CD1c-positive myeloid dendritic cell (primary cell): ENCODE results near the gene MYL4.
"Not testable (repeated sequence)": the region's sequence is repeated elsewhere in the genome, so short reads cannot be mapped to it uniquely, and the experiment has no call there.

Experiments used
- DNase-seq: peaks from one replicate; pipeline ENCODE4 v3.0.0-alpha.2; 2016; ENCODE audit errors: extremely low spot score

Gene MYL4

GRCh38 chr17:47208744-47209488 lies at the start of gene MYL4:
MYL4 (plus strand) TSS chr17:47209348; CDS start chr17:47209423, 75 bp downstream.
- DNase-seq, result no peak

- DNase-seq, result peak; percentile 3
These were observed 47.0 kb upstream of the MYL4 start for GRCh38 chr17:47162013-47162622.

GRCh38 chr17:47164263-47164662 lies 44.9 kb upstream of the MYL4 start:
- no peak for DNase-seq

- DNase-seq, result no peak
These were observed 44.0 kb upstream of the MYL4 start for GRCh38 chr17:47165137-47165536.

DNA sequence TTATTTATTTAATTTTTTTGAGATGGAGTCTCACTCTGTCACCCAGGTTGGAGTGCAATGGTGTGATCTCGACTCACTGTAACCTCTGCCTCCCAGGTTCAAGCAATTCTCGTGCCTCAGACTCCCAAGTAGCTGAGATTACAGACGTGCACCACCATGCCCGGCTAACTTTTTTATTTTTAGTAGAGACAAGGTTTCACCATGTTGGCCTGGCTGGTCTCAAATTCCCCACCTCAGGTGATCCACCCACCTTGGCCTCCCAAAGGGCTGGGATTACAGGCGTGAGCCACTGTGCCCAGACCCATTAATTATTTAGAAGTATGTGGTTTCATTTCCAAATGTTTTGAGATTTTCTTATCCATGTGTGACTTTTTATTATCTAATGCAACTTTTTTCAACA lies 42.3 kb upstream of the MYL4 start:
- DNase-seq, result not testable (repeated sequence)

DNA sequence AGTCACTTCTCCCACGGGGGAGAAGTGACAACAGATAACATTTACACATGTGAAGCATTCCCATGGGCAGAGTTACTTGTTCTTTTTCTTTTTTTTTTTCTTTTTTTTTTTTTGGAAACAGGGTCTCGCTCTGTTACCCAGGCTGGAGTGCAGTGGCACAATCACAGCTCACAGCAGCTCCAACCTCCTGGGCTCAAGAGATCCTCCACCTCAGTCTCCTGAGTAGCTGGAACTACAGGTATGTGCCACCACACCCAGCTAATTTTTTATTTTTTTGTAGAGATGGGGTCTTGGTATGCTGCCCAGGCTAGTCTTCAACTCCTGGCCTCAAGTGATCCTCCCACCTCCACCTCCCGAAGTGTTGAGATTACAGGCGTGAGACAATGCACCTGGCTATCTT lies 40.3 kb upstream of the MYL4 start:
- not testable (repeated sequence) for DNase-seq

DNA sequence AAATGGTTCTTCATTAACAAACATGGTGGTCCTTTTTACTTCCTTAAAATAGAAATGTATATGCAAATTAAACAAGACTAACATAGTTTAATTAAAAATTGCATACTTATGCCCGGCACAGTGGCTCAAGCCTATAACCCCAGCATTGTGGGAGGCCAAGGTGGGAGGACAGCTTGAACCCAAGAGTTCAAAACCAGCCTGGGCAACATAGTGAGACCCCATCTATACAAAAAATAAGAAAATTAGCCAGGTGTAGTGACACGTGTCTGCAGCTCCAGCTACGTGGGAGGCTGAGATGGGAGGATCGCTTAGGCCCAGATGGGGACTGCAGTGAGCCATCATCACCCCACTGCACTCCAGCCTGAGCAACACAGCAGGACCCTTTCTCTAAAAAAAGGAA lies 38.4 kb upstream of the MYL4 start:
- DNase-seq, result no peak

DNA sequence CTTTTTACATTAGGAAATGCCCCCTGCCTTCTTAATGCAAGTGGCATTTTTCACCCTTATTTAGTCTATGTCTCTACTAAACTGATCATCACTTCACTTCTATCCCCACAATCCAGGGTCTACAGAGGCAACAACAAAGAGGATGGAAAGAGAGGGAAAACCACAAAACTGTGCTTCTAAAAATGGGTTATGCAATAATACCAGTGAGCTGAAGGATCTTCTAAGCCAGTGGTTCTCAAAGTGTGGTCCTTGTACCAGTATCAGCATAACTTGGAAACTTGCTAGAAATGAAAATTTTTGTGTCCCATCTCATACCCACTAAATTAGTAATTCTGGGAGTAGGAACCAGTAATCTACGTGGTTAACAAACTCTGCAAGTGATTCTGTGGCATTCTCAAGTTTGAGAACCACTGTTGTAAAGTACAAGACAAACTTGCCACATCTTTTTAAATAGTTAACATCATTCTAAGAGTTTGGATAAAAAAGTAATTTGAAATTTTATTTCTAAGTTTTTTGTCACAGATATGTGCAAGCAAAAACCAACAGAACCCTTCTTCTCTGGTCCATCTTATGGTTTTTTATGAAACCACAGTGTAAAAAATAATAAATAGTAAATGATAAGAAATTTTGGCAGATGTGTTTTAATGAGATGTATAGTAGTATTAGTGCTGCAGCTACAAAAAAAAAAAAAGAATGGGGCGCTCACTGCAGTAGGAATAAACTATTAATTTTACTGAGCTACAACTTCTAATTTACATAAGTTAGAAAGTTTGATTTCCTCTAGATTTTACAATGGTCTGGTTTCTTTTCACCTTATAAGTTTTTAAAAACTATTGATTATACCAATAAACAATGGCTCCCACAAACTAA lies 36.2 kb upstream of the MYL4 start:
- no peak for DNase-seq

GRCh38 chr17:47174823-47175222 lies 34.3 kb upstream of the MYL4 start:
- not testable (repeated sequence) for DNase-seq

- no peak for DNase-seq
These were observed 32.7 kb upstream of the MYL4 start for GRCh38 chr17:47176389-47176826.

- DNase-seq, result no peak
These were observed 31.9 kb upstream of the MYL4 start for GRCh38 chr17:47177261-47177660.

- DNase-seq, result no peak
These were observed 30.0 kb upstream of the MYL4 start for GRCh38 chr17:47179141-47179540.

DNA sequence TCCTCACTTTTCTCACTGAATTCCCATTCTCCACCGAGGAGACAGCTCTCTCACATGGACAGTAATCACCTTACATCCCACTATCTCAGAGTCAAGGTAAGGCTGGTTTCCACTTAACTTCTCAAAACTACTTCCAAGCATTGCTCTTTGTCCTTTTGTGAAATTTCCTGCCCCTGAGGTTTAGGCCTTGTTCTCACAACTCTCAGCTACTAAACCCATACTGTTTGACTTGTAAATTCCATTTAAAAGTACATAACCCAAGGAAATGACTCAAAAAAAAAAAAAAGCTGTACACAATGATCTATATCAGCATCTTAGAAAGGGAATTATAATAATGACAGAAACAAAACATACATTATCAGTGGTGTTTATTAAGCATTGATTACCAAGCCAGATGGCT lies 28.8 kb upstream of the MYL4 start:
- no peak for DNase-seq

DNA sequence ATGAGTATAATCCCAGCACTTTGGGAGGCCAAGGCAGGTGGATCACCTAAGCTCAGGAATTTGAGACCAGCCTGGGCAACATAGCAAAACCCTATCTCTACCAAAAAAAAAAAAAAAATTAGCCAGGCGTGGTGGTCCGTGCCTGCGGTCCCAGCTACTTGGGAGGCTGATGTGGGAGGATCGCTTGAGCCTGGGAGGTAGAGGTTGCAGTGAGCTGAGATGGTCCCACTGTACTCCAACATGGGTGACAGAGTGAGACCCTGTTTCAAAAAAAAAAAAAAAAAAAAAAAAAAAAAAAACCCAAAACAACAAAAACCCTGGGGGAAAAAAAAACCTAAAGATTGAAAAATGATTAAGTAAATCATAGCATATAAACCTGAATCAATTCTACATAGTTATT lies 28.2 kb upstream of the MYL4 start:
- not testable (repeated sequence) for DNase-seq

- DNase-seq, result no peak
These were observed 24.5 kb upstream of the MYL4 start for GRCh38 chr17:47184681-47185080.

DNA sequence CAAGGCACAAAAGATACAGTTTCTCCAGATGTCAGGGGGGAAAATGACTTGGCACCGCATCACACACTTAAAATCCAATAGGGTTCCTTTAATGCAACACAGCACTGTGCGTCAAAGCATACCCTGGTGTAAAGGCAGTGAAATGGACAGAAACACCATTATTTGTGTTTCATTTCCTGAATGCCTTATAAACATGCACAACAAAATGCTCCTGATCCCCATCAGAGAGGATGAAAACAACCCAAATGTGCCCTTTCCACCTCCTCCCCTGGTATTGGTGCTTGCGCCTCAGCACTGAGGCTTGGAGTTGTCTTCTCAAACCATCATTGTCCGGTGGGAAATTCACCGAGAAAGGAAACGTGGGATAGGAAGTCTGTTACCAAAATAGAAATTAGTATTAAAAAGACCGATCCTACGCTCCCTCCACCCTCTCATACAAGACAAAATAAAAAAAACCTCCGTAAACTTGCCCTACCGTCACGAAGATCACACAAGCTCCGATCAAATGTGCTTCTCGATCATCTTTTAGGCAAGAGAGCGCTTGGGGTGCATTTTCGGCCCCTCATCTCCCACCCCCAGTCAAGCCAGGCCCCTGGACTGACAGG lies 20.8 kb upstream of the MYL4 start:
- peak; percentile 57 for DNase-seq

- DNase-seq, result peak; percentile 100
These were observed 20.0 kb upstream of the MYL4 start, which contains the start of gene CDC27 for GRCh38 chr17:47188876-47189731. CDC27 (minus strand) TSS chr17:47189295; CDS start chr17:47189172, 123 bp downstream.

DNA sequence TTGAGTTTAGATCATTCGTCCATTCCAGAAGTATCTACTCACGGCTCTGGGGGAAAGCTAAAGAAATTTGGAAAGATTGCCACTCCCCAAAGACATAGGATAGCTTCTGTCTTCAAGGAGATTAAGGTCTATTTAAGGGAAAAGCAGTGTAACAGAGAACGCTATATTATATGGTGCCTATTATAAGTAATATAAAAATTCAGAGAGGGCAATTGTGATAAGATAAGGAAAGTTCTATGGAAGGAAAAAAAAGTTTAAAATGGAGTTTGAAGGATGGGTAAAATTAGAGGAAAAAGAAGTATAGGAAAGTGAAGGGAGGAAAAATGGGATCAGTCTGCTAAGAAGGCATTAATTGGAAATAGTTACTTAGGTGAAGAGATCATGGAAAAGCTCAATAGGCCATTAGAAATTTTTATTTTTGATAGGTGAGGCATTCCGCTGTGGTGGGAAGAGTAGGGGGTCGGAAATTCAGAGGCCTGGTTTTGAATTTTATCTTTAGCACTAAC lies 19.4 kb upstream of the MYL4 start:
- DNase-seq, result no peak

- DNase-seq, result no peak
These were observed 18.9 kb upstream of the MYL4 start for GRCh38 chr17:47190243-47190642.

GRCh38 chr17:47190770-47191169 lies 18.4 kb upstream of the MYL4 start:
- no peak for DNase-seq

DNA sequence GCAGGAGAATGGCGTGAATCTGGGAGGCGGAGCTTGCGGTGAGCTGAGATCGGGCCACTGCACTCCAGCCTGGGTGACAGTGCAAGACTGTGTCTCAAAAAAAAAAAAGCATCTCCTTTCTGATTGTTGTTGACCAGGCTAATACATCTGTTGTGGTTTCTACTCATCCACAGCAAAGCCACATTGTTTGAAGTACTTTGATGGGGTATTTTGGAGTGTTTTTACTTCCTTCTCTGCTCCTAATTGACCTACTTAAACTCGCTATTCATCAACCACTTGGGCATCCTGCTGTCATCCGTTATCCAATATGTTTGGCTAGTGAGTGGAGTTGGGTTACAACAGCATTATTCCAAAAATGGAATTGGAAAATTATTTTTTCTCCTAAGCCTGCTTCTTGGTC lies 16.6 kb upstream of the MYL4 start:
- DNase-seq, result no peak
